ENCODE data around the gene AP1S2.

The AP1S2 gene

DNA sequence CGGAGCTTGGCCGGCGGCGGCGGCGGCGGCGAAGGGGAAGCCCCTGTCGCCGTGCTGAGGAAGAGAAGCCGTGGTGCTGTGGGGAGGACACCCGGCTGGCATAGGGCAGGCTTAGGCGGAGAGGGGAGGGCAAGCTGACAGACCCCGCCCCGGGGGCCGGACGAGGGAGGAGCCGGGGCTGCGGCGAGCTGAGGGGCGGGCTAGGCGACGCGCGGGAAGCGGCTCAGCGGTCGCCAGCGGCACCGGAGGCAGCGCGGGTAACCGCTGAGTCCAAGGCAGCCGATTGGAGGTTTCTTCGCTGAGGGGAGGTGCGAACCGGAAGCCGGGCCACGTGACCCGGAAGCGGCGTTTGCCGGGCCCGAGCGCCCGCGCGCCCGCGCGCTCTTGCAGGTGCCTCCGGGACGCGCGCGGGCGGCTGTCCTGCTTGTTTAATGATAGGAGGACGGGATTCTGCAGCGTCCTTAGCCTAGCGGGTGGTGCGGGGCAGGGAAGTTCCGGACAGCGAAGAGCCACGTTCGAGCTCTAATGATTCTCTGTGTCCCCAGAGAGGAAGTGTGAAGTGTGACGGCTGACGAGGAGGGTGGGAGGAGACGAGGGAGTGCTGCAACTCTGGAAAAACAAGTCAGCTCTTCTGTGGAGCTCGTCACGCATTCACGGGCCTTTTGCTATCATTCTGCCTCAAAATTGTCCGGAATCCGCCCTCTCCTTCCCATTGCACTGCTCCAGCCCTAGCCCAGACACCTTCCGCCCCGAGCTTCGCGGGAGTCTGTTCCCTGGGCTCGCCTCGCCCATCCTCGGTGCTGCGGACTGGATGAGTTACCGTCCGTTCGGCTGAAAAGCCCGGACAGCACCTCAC, at the start of gene AP1S2:
AP1S2 (minus strand) TSS at position 102 of the 856 bp plus-strand sequence. CDS start 2,289 bp downstream, outside the sequence.
- POLR2A ChIA-PET, result interaction anchor here (0.5 to 1.6 kb wide), 8 partner anchors 9 to 178 kb away, joined by 3 to 8 read pairs (median 4); partner anchors contain the start of gene ZRSR2

DNA sequence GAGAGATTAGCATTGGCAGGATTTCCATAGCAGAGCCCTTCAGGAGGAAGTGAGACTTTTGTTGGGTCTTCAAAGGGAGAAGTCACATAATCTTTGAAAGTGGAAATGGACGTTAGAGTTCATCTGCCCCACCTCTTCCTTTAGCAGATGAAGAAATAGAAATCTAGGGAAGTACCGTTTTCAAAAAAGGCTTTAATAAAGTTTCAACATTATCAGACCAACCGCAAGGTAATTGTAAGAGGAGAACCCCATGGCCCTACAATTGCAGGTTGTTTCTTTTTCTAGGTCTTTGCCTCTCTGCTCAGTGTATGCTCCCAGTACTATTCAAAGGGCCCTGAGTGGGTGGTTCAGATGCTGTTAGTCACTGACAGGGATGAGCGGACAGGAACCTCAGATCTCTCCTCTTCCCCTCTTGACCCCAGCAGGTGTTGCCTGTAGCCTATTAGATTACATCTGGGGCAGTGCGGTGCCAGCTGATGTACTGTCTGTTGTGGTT, 48.6 kb upstream of the AP1S2 start:
- DNase-seq (ENCODE audit: extremely low spot score), result no peak
- ChIA-PET CTCF (no interaction called here), POLR2A (no interaction called here)
- TF ChIP-seq ARNT (IDR thresholded peaks at IDR 0.05), result no peak
- TF ChIP-seq NFRKB (IDR thresholded peaks at IDR 0.05), result no peak

More for the DNA sequence above, at the start of gene AP1S2:
- CTCF ChIA-PET, result no interaction called here
- DNase-seq (ENCODE audit: extremely low spot score), result peak; percentile 92
- TF ChIP-seq SP1 (IDR thresholded peaks at IDR 0.05), result no peak
- TF ChIP-seq, protein P1, sequence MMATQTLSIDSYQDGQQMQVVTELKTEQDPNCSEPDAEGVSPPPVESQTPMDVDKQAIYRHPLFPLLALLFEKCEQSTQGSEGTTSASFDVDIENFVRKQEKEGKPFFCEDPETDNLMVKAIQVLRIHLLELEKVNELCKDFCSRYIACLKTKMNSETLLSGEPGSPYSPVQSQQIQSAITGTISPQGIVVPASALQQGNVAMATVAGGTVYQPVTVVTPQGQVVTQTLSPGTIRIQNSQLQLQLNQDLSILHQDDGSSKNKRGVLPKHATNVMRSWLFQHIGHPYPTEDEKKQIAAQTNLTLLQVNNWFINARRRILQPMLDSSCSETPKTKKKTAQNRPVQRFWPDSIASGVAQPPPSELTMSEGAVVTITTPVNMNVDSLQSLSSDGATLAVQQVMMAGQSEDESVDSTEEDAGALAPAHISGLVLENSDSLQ (IDR thresholded peaks at IDR 0.05), result 0 out of 2 replicates have a peak, but pooled peaks have one; percentile 13
- no peak for TF ChIP-seq CTBP1 (IDR thresholded peaks at IDR 0.05; ENCODE audit: borderline replicate concordance)
- TF ChIP-seq HDGF (IDR thresholded peaks at IDR 0.05; ENCODE audit: borderline replicate concordance), result no peak
- TF ChIP-seq NFRKB (IDR thresholded peaks at IDR 0.05), result no peak
- TF ChIP-seq ZNF384 (IDR thresholded peaks at IDR 0.05), result no peak
- no peak for TF ChIP-seq BHLHE40 (IDR thresholded peaks at IDR 0.05; ENCODE audit: borderline replicate concordance)
- TF ChIP-seq LEF1 (IDR thresholded peaks at IDR 0.05; ENCODE audit: borderline replicate concordance), result no peak
- TF ChIP-seq FOXM1 (IDR thresholded peaks at IDR 0.05; ENCODE audit: borderline replicate concordance), result no peak
- peak; percentile 91 for TF ChIP-seq ELF4 (IDR thresholded peaks at IDR 0.05)
- peak; percentile 91 for TF ChIP-seq L3MBTL2 (conservative IDR thresholded peaks at IDR 0.05)
- no peak for TF ChIP-seq SUZ12 (IDR thresholded peaks at IDR 0.05)
- no peak for TF ChIP-seq ARNT (IDR thresholded peaks at IDR 0.05)
- no peak for TF ChIP-seq FOXK2 (IDR thresholded peaks at IDR 0.05)
- TF ChIP-seq TARDBP (IDR thresholded peaks at IDR 0.05), result no peak
- TF ChIP-seq FOXA1 (IDR thresholded peaks at IDR 0.05), result no peak

GRCh38 chrX:15895334-15895733, 40.7 kb upstream of the AP1S2 start:
- POLR2A ChIA-PET, result no interaction called here
- no peak for DNase-seq (ENCODE audit: extremely low spot score)
- no peak for TF ChIP-seq L3MBTL2 (conservative IDR thresholded peaks at IDR 0.05)
- no peak for TF ChIP-seq ELF4 (IDR thresholded peaks at IDR 0.05)
- no peak for TF ChIP-seq BHLHE40 (IDR thresholded peaks at IDR 0.05; ENCODE audit: borderline replicate concordance)
- TF ChIP-seq, protein P1 (IDR thresholded peaks at IDR 0.05), result no peak
- no peak for TF ChIP-seq NFRKB (IDR thresholded peaks at IDR 0.05)
- no peak for TF ChIP-seq SP1 (IDR thresholded peaks at IDR 0.05)
- no peak for TF ChIP-seq FOXM1 (IDR thresholded peaks at IDR 0.05; ENCODE audit: borderline replicate concordance)
- no peak for TF ChIP-seq ARNT (IDR thresholded peaks at IDR 0.05)
- TF ChIP-seq ZNF384 (IDR thresholded peaks at IDR 0.05), result no peak
- no peak for TF ChIP-seq SUZ12 (IDR thresholded peaks at IDR 0.05)
- TF ChIP-seq FOXA1 (IDR thresholded peaks at IDR 0.05), result no peak
- TF ChIP-seq CTBP1 (IDR thresholded peaks at IDR 0.05; ENCODE audit: borderline replicate concordance), result no peak
- CTCF ChIA-PET, result interaction anchor here (0.6 kb wide), 1 partner anchor 1151 kb away, joined by 4 read pairs; no protein-coding TSS in a partner anchor

DNA sequence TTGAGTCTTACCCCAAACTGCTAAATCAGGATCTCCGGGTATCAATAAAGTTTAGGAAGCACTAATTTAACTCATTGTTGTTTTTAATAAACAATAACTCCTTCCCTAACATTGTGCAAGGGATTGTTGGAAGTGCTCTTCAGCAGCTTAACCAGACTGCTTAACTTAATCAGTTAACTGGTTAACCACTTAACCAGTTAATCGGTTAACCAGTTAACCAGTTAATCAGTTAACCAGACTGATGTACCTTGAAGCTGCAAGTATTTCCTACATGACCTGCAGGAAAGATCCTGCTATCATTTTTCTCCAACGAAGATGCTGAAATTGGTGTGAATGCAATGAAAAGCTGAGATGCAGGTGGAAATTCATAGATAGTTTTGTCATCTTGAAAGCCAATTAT, 40.1 kb upstream of the AP1S2 start:
- TF ChIP-seq, protein P1 (IDR thresholded peaks at IDR 0.05), result no peak
- TF ChIP-seq SUZ12 (IDR thresholded peaks at IDR 0.05), result no peak
- no peak for TF ChIP-seq HDGF (IDR thresholded peaks at IDR 0.05; ENCODE audit: borderline replicate concordance)
- TF ChIP-seq LEF1 (IDR thresholded peaks at IDR 0.05; ENCODE audit: borderline replicate concordance), result no peak
- TF ChIP-seq ZNF384 (IDR thresholded peaks at IDR 0.05), result no peak
- no peak for TF ChIP-seq L3MBTL2 (conservative IDR thresholded peaks at IDR 0.05)
- TF ChIP-seq TARDBP (IDR thresholded peaks at IDR 0.05), result no peak
- TF ChIP-seq BHLHE40 (IDR thresholded peaks at IDR 0.05; ENCODE audit: borderline replicate concordance), result no peak
- TF ChIP-seq SP1 (IDR thresholded peaks at IDR 0.05), result no peak
- no peak for TF ChIP-seq CTBP1 (IDR thresholded peaks at IDR 0.05; ENCODE audit: borderline replicate concordance)
- no peak for TF ChIP-seq ARNT (IDR thresholded peaks at IDR 0.05)
- no peak for TF ChIP-seq FOXA1 (IDR thresholded peaks at IDR 0.05)
- TF ChIP-seq FOXK2 (IDR thresholded peaks at IDR 0.05), result no peak
- no peak for TF ChIP-seq NFRKB (IDR thresholded peaks at IDR 0.05)
- no peak for TF ChIP-seq ELF4 (IDR thresholded peaks at IDR 0.05)
- no peak for TF ChIP-seq FOXM1 (IDR thresholded peaks at IDR 0.05; ENCODE audit: borderline replicate concordance)
- ChIA-PET CTCF (interaction anchor here (0.6 kb wide), 1 partner anchor 1152 kb away, joined by 4 read pairs; no protein-coding TSS in a partner anchor), POLR2A (no interaction called here)
- DNase-seq (ENCODE audit: extremely low spot score), result no peak

GRCh38 chrX:15890463-15890862, 35.9 kb upstream of the AP1S2 start:
- no peak for DNase-seq (ENCODE audit: extremely low spot score)
- POLR2A ChIA-PET, result no interaction called here
- TF ChIP-seq SUZ12 (IDR thresholded peaks at IDR 0.05) (no peak), ELF4 (IDR thresholded peaks at IDR 0.05) (no peak)
- CTCF ChIA-PET, result interaction anchor here (0.7 kb wide), 1 partner anchor 105 kb away, joined by 4 read pairs; no protein-coding TSS in a partner anchor

DNA sequence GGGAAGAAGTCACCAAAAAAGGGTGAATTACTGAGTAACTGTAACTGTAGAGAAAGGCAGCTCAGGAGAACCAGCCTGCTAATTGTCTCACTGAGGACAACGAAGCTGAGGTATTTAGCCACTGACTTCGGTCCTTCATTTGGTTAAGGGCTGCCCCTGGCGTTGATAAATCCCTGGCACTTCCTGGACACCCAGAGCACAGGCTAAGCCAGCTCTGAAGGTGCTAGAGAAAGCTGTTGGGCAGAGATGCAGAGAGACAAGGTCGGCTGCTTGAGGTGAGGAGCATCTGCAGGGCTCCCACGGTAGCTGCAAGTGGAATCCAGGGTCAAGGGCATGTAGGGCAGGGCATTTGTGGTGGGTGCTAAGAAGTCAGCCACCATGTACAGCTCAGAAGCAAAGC, 33.4 kb upstream of the AP1S2 start:
- TF ChIP-seq BHLHE40 (IDR thresholded peaks at IDR 0.05; ENCODE audit: borderline replicate concordance), result no peak
- DNase-seq (ENCODE audit: extremely low spot score), result no peak
- CTCF ChIA-PET, result no interaction called here
- POLR2A ChIA-PET, result no interaction called here
